NCI-H1436 (cell line): ENCODE data around the gene GOPC.

Source experiments
- DNase-seq: peaks from one replicate; lab custom pipeline; 2025; lab: John Stamatoyannopoulos, UW

The GOPC gene

DNA sequence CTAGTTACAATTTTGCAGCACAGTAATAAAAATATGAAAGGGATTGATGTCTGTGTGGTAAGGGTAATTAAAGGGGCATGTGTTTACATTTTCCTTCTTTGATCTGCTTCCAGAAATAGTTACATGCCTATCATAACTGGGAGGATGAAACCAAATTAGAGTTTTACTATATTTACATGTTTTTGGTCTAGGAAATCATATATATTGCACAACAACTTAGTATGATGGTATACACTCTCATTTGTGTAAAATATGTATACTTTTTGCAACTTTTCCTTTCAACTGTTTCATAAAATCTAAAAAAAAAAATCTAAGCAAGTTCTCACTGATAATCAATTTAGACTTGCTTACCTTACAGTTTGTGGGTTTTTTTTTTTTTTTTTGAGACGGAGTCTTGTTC, 87.7 kb downstream of the GOPC start:
- DNase-seq, result no peak

DNA sequence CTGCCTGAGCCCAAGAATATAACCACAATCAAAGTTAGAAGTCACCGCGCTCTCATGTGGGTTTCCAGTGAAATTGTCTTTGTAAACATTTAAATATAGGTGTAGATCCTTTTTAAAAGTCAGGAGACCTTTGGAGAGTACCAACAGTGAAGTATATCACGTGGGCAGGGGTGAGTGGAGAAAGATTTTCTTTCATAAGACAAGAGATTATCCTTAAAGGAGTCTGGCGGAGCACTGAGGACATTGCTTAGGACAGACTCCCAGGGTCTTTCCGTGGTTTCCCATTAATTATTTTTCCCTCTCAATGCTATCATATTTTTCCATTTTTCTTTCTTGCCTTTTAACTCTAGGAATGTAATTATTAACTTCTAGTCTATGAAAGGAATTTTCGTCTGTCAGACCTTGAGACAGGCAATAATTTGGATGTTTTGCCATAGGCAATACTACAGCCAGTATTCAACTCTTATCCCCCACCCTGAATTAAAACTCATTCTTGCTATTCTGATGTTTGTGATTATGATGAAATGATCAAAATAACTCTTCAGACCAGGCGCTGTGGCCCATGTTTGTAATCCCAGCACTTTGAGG, 88.4 kb downstream of the GOPC start:
- no peak for DNase-seq

DNA sequence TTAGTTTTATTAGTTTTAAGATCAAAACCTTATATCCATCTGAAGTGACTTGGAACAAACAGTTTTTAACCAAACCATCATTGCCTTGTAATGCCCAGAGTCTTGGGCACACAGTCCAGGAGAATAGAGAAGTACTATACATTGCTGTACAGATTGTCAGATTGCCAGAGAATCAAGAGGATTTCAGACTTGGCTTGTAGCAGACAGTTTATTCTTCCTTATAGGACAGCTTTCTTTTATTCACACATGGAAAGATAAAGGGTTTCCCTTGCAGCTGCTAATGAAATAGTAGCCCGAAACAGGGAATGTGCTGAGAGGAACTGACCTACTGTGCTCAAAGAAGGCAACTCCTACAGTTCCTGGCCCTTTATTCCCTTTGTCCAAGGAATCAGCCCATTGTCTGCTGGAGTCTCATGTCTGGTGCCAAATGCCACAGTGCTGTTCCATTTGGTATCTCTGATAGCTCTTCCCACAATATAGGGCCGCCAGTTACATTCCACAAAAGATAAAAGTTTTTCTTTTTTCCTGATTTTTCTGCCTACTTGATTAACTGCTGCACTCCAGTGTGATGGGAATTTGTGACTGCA, 89.2 kb downstream of the GOPC start:
- no peak for DNase-seq

DNA sequence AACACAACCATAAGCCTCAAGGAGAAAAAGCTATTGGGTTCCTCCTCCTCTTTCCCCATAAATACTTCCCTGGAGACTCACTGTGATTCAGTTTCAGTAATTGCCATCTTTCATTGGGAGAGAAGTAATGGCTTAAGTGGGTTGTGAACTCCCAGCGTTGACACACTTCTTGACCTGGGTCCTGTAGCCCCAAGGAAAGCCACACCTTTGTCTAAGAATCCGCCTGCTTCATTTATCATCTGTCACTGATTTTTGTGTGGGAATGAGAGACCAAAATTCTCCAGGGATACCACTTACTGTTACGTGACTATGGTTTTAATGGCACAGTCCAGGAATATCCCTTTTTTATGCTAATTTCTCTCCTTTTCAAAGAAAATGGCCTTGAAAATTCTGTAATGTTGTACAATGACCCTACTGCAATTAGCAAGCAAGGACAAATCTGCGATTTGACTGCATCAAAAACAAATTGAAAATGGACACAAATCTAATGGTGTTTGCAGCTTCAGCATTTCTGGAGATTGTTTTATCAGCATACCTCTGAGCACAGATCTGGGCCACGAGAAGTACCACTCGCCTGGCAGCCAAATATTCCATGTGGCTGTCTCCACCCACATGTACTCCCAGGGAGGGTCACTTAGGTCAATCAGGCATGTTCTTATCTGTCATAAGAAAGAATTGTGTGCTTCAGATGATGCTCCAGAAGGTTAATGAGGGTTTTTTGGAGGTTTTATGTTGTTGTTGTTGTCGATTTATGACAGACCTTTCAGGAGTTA, 90.1 kb downstream of the GOPC start:
- no peak for DNase-seq
